ENCODE measurements around the gene CACNA2D2. TPM values are rescaled to one million over a fixed set of nuclear protein-coding genes. Genes with fewer than 3 reads are reported as not detected.
A peak's percentile ranks its signal among the peaks of the same experiment; 100 is the strongest.

The CACNA2D2 gene
- total and polyA plus RNA-seq, 2 of the 13 experiments (the other 11 are each of a cell fraction or from before 2014, with no cell fraction given) = not detected

DNA sequence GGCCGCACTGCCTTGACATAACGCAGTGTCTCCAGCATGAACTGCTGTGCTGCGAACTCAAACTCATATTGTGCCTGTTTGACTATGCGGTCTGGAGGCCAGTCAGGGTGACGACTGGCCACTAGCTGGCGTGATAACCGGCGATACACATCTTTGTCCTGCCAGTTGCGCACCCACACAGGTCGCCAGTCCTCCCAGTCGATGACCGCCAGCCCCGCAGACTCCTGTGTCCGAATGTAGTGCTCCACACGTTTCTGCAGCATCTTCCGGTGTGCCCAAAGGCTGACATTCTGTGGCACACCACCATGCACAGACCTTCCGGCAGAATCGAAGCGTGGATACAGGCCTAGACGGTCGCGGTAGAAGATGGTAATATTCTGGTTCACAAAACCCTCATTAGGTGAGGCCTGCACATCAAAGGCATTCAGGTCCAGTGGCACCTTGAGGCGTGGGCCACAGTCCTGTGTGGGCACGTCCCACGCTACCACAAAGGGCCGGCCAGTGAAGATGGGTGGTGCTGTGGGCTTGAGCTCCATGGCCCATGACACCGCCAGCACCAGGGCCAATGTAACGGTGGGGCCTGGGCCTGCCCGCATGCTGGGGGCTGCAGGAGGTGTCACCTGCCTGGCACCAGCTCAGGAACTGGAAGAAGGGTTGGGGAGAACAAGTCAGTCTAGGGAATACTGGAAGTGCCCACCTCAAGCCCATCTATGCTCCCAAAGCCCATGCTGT is 183.4 kb downstream of the CACNA2D2 start (continued):
- TF ChIP-seq ZNF788 (CRISPR knock-in tag; IDR thresholded peaks at IDR 0.05; ENCODE audit: borderline replicate concordance) = 0 out of 2 replicates have a peak, but pooled peaks have one; percentile 13
- no peak for TF ChIP-seq NFE2 (CRISPR knock-in tag; IDR thresholded peaks at IDR 0.05)
- TF ChIP-seq NFYC (CRISPR knock-in tag; IDR thresholded peaks at IDR 0.05) = no peak
- no peak for TF ChIP-seq ZNF205 (CRISPR knock-in tag; IDR thresholded peaks at IDR 0.05)
- TF ChIP-seq, protein P1, sequence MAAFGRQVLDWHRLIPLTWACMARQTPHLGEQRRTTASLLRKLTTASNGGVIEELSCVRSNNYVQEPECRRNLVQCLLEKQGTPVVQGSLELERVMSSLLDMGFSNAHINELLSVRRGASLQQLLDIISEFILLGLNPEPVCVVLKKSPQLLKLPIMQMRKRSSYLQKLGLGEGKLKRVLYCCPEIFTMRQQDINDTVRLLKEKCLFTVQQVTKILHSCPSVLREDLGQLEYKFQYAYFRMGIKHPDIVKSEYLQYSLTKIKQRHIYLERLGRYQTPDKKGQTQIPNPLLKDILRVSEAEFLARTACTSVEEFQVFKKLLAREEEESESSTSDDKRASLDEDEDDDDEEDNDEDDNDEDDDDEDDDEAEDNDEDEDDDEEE (CRISPR knock-in tag; IDR thresholded peaks at IDR 0.05) = no peak
- TF ChIP-seq ZNF121 (CRISPR knock-in tag; IDR thresholded peaks at IDR 0.05) = no peak
- TF ChIP-seq ZFP62 (CRISPR knock-in tag; IDR thresholded peaks at IDR 0.05) = no peak
- TF ChIP-seq SMARCE1 (IDR thresholded peaks at IDR 0.05; ENCODE audit: borderline replicate concordance) = no peak
- peak; percentile 29; the same call in 1 of the 2 replicates for TF ChIP-seq ZFX (CRISPR knock-in tag; IDR thresholded peaks at IDR 0.05; ENCODE audit: low read depth)
- TF ChIP-seq, protein P2, sequence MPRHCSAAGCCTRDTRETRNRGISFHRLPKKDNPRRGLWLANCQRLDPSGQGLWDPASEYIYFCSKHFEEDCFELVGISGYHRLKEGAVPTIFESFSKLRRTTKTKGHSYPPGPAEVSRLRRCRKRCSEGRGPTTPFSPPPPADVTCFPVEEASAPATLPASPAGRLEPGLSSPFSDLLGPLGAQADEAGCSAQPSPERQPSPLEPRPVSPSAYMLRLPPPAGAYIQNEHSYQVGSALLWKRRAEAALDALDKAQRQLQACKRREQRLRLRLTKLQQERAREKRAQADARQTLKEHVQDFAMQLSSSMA (CRISPR knock-in tag; IDR thresholded peaks at IDR 0.05) = no peak
- no peak for TF ChIP-seq ZSCAN25 (CRISPR knock-in tag; IDR thresholded peaks at IDR 0.05)
- TF ChIP-seq, protein P3, sequence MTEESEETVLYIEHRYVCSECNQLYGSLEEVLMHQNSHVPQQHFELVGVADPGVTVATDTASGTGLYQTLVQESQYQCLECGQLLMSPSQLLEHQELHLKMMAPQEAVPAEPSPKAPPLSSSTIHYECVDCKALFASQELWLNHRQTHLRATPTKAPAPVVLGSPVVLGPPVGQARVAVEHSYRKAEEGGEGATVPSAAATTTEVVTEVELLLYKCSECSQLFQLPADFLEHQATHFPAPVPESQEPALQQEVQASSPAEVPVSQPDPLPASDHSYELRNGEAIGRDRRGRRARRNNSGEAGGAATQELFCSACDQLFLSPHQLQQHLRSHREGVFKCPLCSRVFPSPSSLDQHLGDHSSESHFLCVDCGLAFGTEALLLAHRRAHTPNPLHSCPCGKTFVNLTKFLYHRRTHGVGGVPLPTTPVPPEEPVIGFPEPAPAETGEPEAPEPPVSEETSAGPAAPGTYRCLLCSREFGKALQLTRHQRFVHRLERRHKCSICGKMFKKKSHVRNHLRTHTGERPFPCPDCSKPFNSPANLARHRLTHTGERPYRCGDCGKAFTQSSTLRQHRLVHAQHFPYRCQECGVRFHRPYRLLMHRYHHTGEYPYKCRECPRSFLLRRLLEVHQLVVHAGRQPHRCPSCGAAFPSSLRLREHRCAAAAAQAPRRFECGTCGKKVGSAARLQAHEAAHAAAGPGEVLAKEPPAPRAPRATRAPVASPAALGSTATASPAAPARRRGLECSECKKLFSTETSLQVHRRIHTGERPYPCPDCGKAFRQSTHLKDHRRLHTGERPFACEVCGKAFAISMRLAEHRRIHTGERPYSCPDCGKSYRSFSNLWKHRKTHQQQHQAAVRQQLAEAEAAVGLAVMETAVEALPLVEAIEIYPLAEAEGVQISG (CRISPR knock-in tag; IDR thresholded peaks at IDR 0.05) = no peak
- no peak for TF ChIP-seq POLR2AphosphoS5 (IDR thresholded peaks at IDR 0.05; ENCODE audit: low read depth, low read length)
- TF ChIP-seq, protein P4, sequence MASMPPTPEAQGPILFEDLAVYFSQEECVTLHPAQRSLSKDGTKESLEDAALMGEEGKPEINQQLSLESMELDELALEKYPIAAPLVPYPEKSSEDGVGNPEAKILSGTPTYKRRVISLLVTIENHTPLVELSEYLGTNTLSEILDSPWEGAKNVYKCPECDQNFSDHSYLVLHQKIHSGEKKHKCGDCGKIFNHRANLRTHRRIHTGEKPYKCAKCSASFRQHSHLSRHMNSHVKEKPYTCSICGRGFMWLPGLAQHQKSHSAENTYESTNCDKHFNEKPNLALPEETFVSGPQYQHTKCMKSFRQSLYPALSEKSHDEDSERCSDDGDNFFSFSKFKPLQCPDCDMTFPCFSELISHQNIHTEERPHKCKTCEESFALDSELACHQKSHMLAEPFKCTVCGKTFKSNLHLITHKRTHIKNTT (CRISPR knock-in tag; IDR thresholded peaks at IDR 0.05) = no peak
- no peak for TF ChIP-seq SRF (IDR thresholded peaks at IDR 0.05; ENCODE audit: low read depth, low read length)
- TF ChIP-seq HNRNPK (IDR thresholded peaks at IDR 0.05; ENCODE audit: low read depth, low read length, poor library complexity, severe bottlenecking) = no peak
- peak; percentile 62 for TF ChIP-seq ZNF883 (CRISPR knock-in tag; IDR thresholded peaks at IDR 0.05; ENCODE audit: not compliant biosample characterization)
- TF ChIP-seq MATR3 (CRISPR knock-in tag; IDR thresholded peaks at IDR 0.05) = no peak
- 0 out of 2 replicates have a peak, but pooled peaks have one; percentile 57 for TF ChIP-seq HNRNPL (IDR thresholded peaks at IDR 0.05; ENCODE audit: low read depth, low read length)
- TF ChIP-seq ZNF709 (CRISPR knock-in tag; IDR thresholded peaks at IDR 0.05) = no peak
- no peak for TF ChIP-seq MXD4 (CRISPR knock-in tag; IDR thresholded peaks at IDR 0.05)
- TF ChIP-seq ELF3 (CRISPR knock-in tag; IDR thresholded peaks at IDR 0.05) = no peak
- TF ChIP-seq POGZ (CRISPR knock-in tag; IDR thresholded peaks at IDR 0.05) = no peak
- no peak for TF ChIP-seq TARDBP (CRISPR knock-in tag; IDR thresholded peaks at IDR 0.05)
- no peak for TF ChIP-seq JUN (CRISPR knock-in tag; IDR thresholded peaks at IDR 0.05)
- TF ChIP-seq XRCC5 (optimal IDR thresholded peaks at IDR 0.05; ENCODE audit: low read length) = no peak
- TF ChIP-seq ZNF567 (CRISPR knock-in tag; IDR thresholded peaks at IDR 0.05; ENCODE audit: borderline replicate concordance) = no peak
- TF ChIP-seq HOXA7 (CRISPR knock-in tag; IDR thresholded peaks at IDR 0.05) = no peak

All from HepG2 (cell line).